Right cardiac atrium (tissue), 5 donors: ENCODE results near the gene KIN. TPM values are rescaled to one million over a fixed set of nuclear protein-coding genes. Genes with fewer than 3 reads are reported as not detected.

ENCODE experiments used
- ATAC-seq, 2 donors: fragments of 200-7000 bp; cut with Tn5 transposase; one replicate each; pipeline versions ENCODE4 v1.8.0 to v1.9.1; 2020; ENCODE audit warnings: moderate library complexity in 2 of 2, mild to moderate bottlenecking in 1 of 2
- DNase-seq, 3 donors: peaks; one replicate each; pipeline ENCODE4 v3.0.0-alpha.2; 2020
- H3K27ac ChIP-seq: one replicate; pipeline ENCODE4 v1.5.1; 2013; ENCODE audit warnings: mild to moderate bottlenecking, low read length, control low read depth, moderate library complexity
- H3K27me3 ChIP-seq: one replicate; pipeline ENCODE4 v1.6.1; 2013; ENCODE audit not compliant: control insufficient read depth, insufficient read depth
- H3K4me1 ChIP-seq: one replicate; pipeline ENCODE4 v1.6.1; 2013; ENCODE audit warnings: low read length; ENCODE audit not compliant: control insufficient read depth, insufficient read depth
- H3K4me3 ChIP-seq: one replicate; pipeline ENCODE4 v1.5.1; 2013; ENCODE audit warnings: low read length, control low read depth
- H3K9me3 ChIP-seq: one replicate; pipeline ENCODE4 v1.6.1; 2013; ENCODE audit warnings: low read length; ENCODE audit not compliant: control insufficient read depth
- WGBS: extraction: QIAGEN DNeasy Blood & Tissue Kit; methylation state at CpG from one replicate; pipeline ENCODE4 v1.1.7; 2013; 5-methylcytosine and 5-hydroxymethylcytosine counted together
- intact Hi-C, 4 donors: fragments of 100-400 bp; cut with DNase I; formaldehyde crosslinking; loops; one replicate each; pipeline versions ENCODE4 v1.11.0 to v1.14.0; 2022 to 2023
- long read RNA-seq, 4 donors: library from polyadenylated mRNA; unstranded; transcript quantifications; one replicate each; pipeline ENCODE4 v2.0.0, GENCODE V29; 2020 to 2021
- polyA plus RNA-seq: library from polyadenylated mRNA; stranded (reverse); fragments of 200-250 nt; gene quantifications from one replicate; pipeline ENCODE4 v1.2.3, GENCODE V29; 2013
- total RNA-seq, 4 donors: library from RNA; stranded (reverse); fragmentation: NEBNext Ultra II Directional; extraction: Animal tissue kit (Norgen Biotek cat#: 25700); gene quantifications; one replicate each; pipeline ENCODE4 v1.2.1, GENCODE V29; 2021
- donor health status: healthy with polysubstance abuse.
- donor health status: DM: no; HTN: yes; CAD: no.
- donor health status: DM: no; HTN: no; CAD: no.
- donor health status: DM: no; HTN: yes; CAD: no; lungs with severe emphysema.
- donor health status: DM: yes; HTN: yes; CAD: no.

The KIN gene, protein sequence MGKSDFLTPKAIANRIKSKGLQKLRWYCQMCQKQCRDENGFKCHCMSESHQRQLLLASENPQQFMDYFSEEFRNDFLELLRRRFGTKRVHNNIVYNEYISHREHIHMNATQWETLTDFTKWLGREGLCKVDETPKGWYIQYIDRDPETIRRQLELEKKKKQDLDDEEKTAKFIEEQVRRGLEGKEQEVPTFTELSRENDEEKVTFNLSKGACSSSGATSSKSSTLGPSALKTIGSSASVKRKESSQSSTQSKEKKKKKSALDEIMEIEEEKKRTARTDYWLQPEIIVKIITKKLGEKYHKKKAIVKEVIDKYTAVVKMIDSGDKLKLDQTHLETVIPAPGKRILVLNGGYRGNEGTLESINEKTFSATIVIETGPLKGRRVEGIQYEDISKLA
- total RNA-seq (1 to 10 TPM; 7.9 to 9.9 (median 8.8) TPM), polyA plus RNA-seq (7.1 TPM)
- long read RNA-seq, donor 1, full-length matches to known transcripts = 3 of 6 reads
- long read RNA-seq, donor 1, partial matches to known transcripts = 2 of 6 reads
- long read RNA-seq, donor 1, other reads (novel, unspliced or antisense) = 1 of 6 reads
- long read RNA-seq, donor 2, full-length matches to known transcripts = 4 of 7 reads
- long read RNA-seq, donor 2, partial matches to known transcripts = 3 of 7 reads
- long read RNA-seq, donor 2, other reads (novel, unspliced or antisense) = 0 of 7 reads
- long read RNA-seq, donor 3, full-length matches to known transcripts = 7 of 10 reads
- long read RNA-seq, donor 3, partial matches to known transcripts = 3 of 10 reads
- long read RNA-seq, donor 3, other reads (novel, unspliced or antisense) = 0 of 10 reads
- long read RNA-seq, donor 4, full-length matches to known transcripts = 7 of 8 reads
- long read RNA-seq, donor 4, partial matches to known transcripts = 0 of 8 reads
- long read RNA-seq, donor 4, other reads (novel, unspliced or antisense) = 1 of 8 reads

DNA sequence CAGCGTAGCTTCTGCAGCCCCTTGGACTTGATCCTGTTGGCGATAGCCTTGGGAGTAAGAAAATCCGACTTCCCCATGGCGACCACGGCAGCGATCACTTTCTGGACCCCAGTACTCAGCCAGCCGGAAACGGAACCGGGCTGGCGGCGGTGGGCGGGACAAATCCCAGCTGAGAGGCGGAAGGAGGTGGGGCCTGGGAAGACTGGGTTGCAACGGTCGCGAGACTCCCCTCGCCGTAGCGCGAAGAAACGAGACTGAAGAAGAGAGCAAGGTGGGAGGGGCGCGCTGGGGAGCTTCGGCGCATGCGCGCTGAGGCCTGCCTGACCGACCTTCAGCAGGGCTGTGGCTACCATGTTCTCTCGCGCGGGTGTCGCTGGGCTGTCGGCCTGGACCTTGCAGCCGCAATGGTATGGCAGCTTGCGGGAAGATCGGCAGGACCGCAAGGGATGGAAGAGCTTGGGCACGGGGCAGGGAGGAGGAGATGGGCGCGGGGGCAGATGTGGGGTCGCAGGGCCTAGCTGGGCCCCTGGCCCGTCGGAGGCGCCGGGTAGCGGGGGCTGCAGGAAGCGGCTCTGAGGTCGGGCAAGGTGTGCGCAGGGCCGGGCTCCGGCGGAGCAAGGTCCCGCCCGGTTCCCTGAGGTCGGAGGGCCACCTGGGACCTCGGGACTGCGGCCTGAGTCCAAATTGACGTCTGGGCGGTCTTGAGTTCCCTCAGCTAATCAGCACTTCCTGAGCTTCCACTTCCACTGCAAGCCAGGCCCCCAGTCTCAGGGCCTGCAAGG, at the start of gene KIN, which contains the start of gene ATP5F1C:
KIN (minus strand) TSS at position 137 of the 782 bp plus-strand sequence; CDS start at position 77, 60 bp downstream.
ATP5F1C (plus strand) TSS at position 321 of the 782 bp plus-strand sequence; CDS start at position 352, 31 bp downstream.
- whole genome bisulfite sequencing = under 1% methylated on average over 59 of the region's 59 CpGs
- peaks cover 6% of the 10 kb centered on the region for H3K4me1 ChIP-seq
- H3K9me3 ChIP-seq = no peaks in the 10 kb centered on the region
- peak within 1 kb of the TSS; percentile 85 for H3K4me3 ChIP-seq
- peak; percentile 98 to 99 (median 99) for DNase-seq
- H3K27ac ChIP-seq = peak within 1 kb of the TSS; percentile 96
- no peaks in the 10 kb centered on the region for H3K27me3 ChIP-seq
- intact Hi-C loops = no loop called here
- ATAC-seq = peak; percentile 99

DNA sequence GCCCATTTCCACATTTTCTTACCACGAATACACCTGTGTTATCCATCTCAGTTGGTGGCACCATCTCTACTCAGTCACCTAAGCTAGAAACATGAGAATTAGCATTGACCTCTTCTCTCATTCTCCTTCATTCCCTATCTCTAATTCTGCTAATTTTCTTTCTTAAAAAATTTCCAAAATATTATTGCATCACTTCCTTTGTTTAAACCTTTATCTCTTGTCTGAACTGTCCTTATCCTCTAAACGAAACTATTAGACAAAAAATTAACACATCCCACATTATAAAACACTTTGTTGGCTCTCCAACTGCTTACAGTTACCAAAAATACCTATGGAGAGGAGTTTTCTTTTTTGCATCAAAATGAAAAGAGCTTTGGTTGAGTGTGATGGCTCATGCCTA, 48.8 kb upstream of the KIN start:
- Histone ChIP-seq H3K4me3 (no peak overlapping the region), H3K4me1 (no peaks in the 10 kb centered on the region), H3K9me3 (no peaks in the 10 kb centered on the region), H3K27ac (no peak overlapping the region), H3K27me3 (no peaks in the 10 kb centered on the region)
- WGBS = 79% methylated on average over 2 of the region's 2 CpGs
- DNase-seq = no peak
- ATAC-seq = no peak
- intact Hi-C loops = no loop called here

DNA sequence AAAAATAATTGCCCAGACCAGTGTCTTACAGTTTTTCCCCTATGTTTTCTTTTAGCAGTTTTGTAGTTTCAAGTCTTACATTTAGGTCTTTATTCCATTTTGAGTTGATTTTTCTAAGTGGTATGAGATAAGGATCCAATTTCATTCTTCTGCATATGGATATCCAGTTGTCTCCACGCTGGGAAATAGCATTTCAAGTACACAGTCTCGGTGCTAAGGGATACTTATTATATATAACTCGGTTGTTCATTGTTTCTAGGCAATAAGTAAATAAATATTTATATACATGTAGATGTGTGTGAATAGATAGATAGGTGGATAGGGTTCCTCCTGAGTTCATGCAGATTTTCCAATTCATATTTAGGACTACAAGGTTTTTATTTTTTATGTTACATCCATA, 46.5 kb upstream of the KIN start:
- WGBS = 93% methylated on average over 3 of the region's 3 CpGs
- no peak for ATAC-seq
- Histone ChIP-seq H3K9me3 (no peaks in the 10 kb centered on the region), H3K27me3 (no peaks in the 10 kb centered on the region), H3K4me1 (no peaks in the 10 kb centered on the region), H3K27ac (no peak overlapping the region), H3K4me3 (no peak overlapping the region)
- intact Hi-C loops = no loop called here
- DNase-seq = no peak

DNA sequence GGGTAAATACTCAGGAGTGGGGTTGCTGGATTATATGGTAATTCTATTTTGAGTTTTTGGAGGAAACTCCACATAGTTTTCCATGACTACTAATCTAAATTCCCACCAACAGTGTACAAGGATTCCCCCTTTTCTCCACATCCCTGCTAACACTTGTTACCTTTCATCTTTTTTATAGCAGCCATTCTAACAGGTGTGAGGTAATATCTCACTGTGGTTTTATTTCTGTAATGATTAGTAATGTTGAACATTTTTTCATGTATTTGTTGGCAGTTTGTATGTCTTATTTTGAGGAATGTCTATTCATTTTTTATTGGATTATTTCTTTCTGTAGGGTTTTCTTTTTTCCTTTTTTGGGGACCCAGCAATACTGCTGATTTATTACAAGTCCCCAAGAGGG, 45.4 kb upstream of the KIN start:
- no peak overlapping the region for H3K27ac ChIP-seq
- intact Hi-C loops = no loop called here
- DNase-seq (no peak), ATAC-seq (no peak)
- H3K4me1 ChIP-seq = no peaks in the 10 kb centered on the region
- no peak overlapping the region for H3K4me3 ChIP-seq
- no peaks in the 10 kb centered on the region for H3K9me3 ChIP-seq
- H3K27me3 ChIP-seq = no peaks in the 10 kb centered on the region

DNA sequence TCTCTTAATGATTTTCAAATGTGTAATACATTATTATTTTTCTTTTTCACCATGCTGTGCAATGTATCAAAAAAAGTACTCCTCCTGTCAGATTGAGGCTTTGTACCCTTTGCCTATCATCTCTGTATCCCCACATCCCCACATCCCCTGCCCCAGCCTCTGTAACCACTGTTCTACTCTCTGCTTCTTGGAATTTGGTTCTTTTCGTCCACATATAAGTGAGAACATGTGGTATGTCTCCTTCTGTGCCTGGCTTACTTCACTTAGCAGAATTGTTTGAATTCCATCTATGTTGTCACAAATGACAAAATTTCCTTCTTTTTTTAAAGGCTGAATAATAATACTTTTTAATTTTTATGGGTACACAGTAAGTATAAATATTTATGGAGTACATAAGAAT, 44.3 kb upstream of the KIN start:
- WGBS = 69% methylated on average over 1 of the region's 1 CpG
- H3K27me3 ChIP-seq = no peaks in the 10 kb centered on the region
- no peak overlapping the region for H3K27ac ChIP-seq
- H3K4me3 ChIP-seq = no peak overlapping the region
- DNase-seq = no peak
- no peak for ATAC-seq
- H3K9me3 ChIP-seq = no peaks in the 10 kb centered on the region
- H3K4me1 ChIP-seq = no peaks in the 10 kb centered on the region
- intact Hi-C loops = no loop called here

DNA sequence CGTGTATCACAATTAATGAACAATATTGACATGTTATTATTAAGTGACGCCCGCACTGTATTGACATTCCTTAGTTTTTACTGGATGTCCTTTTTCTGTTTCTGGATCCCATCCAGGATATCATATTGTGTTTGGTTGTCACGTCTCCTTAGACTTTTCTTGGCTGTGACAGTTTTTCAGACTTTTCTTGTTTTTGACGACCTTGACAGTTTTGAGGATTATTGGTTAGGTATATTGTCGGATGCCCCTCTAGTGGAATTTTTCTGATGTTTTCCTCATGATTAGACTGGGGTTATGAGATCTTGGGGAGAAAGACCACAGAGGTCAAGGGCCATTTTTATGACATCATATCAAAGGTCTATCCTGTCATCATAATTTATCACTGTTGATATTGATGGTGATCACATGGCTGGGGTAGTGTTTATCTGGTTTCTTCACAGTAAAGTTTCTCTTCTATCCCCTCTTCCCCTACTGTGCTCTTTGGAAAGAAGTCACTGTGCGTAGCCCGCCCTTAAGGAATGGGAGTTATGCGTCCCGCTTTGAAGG, 41.6 kb upstream of the KIN start:
- WGBS = 92% methylated on average over 10 of the region's 10 CpGs
- Histone ChIP-seq H3K4me3 (no peak overlapping the region), H3K27ac (no peak overlapping the region), H3K4me1 (no peaks in the 10 kb centered on the region), H3K9me3 (no peaks in the 10 kb centered on the region), H3K27me3 (no peaks in the 10 kb centered on the region)
- intact Hi-C loops = no loop called here
- DNase-seq (no peak), ATAC-seq (no peak)

DNA sequence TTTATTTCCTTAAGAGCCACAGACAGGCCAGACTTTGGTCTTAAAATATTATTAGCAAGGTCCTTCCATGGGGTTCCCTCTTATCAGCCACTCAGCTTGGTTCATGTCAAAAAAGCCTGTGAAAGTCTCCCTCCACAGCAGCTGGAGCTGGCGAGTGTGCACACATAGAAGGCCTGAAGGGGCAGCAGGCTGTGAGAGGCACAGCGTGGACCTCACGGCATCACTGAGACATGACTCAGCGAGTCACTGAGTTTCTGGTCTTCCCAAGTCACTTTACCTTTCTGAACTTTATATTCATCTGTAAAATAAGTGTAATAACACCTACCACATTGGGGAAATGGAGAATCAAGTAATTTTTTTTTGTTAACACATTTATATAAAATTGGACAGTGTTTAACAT, 39.2 kb upstream of the KIN start:
- H3K9me3 ChIP-seq = no peaks in the 10 kb centered on the region
- intact Hi-C loops = no loop called here
- no peaks in the 10 kb centered on the region for H3K27me3 ChIP-seq
- ATAC-seq = peak in 1 of 2 donors; percentile 48
- no peak overlapping the region for H3K4me3 ChIP-seq
- H3K4me1 ChIP-seq = no peaks in the 10 kb centered on the region
- WGBS = 73% methylated on average over 4 of the region's 4 CpGs
- no peak overlapping the region for H3K27ac ChIP-seq
- no peak for DNase-seq

DNA sequence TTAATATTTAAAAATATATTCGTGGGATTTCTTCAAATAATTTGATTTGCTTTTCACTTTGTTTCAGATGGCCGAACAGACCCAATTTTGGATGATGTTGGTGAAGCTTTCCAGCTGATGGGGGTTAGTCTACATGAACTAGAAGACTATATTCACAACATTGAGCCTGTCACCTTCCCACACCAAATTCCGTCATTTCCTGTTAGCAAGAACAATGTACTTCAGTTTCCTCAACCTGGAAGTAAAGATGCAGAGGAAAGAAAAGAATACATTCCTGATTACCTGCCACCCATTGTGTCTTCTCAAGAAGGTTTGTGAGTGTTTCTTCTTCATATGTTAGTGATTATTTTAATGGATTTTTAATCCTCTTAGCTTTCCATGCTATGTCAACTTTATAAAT, 36.5 kb upstream of the KIN start:
- ATAC-seq = no peak

DNA sequence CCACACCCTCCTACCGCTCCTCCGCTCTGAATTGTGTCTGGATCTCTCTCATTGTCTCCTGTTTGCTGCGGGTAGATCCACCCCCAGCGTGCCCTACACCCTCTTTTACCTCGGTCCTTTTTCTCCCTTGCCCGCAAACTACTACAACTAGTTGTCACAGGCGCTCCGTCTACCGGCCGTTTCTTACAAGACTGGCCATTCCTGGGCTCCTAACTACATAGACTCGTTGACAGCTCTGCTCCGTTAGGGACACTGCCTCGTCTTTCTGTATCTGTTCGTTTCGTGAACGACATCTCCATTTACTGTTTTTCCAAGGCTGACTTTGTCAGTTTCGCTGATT, 31.3 kb upstream of the KIN start:
- intact Hi-C loops = no loop called here
- Histone ChIP-seq H3K27me3 (no peaks in the 10 kb centered on the region), H3K9me3 (no peaks in the 10 kb centered on the region), H3K27ac (no peak overlapping the region), H3K4me1 (no peaks in the 10 kb centered on the region), H3K4me3 (peak overlapping the region; percentile 82)
- WGBS = under 1% methylated on average over 17 of the region's 17 CpGs
- ATAC-seq (peak; percentile 62 to 69), DNase-seq (peak in 2 of 3 donors; percentile 16 to 74)

More for the DNA sequence above, 36.5 kb upstream of the KIN start:
- WGBS = 84% methylated on average over 3 of the region's 3 CpGs
- no peak overlapping the region for H3K4me3 ChIP-seq
- no peak overlapping the region for H3K27ac ChIP-seq
- intact Hi-C loops = no loop called here
- H3K4me1 ChIP-seq = no peaks in the 10 kb centered on the region
- H3K27me3 ChIP-seq = no peaks in the 10 kb centered on the region
- no peaks in the 10 kb centered on the region for H3K9me3 ChIP-seq
- no peak for DNase-seq

DNA sequence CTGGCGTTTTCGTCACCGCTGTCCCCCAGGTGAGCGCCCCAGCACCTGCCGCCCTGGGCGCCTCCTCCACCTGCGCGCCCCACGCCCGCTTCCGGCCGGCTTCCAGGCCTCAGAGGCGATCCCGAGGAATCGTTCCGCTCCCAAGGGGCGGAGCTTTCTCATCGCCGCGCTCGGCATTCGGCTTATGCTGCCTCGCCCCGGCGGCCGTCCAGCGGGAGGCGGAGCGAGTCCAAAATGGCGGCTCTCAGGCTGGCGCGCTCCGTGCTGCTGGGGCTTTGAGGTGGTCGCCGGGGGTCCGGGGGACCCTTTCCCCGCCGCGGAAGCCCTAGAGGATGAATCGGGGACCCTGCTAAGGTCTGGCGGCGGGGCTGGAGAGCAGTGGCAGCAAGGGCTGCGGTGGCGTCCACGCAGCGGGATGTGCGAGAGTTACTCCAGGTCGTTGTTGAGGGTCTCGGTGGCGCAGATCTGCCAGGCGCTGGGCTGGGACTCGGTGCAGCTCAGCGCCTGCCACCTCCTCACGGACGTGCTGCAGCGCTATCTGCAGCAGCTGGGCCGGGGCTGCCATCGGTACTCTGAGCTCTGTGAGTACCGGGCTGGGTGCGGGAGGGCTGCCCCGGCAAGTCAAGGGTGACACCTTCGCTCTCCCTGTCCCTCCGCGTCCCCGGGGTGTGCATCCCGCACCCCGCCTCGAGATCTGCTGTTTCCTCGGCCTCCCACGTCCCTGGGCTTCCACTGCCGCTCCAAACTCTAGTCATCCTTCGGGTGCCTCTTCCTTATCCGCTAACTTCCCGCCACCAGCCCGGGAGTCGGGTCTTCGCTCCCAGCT, 30.7 kb upstream of the KIN start, which contains the start of gene TAF3:
TAF3 (plus strand) TSS at position 211 of the 826 bp plus-strand sequence; CDS start at position 416, 205 bp downstream.
- no peaks in the 10 kb centered on the region for H3K9me3 ChIP-seq
- peak within 1 kb of the TSS; percentile 82 for H3K4me3 ChIP-seq
- WGBS = under 1% methylated on average over 77 of the region's 77 CpGs
- intact Hi-C loops = no loop called here
- H3K27ac ChIP-seq = peak within 1 kb of the TSS; percentile 49
- DNase-seq = peak; percentile 93 to 97 (median 96)
- H3K27me3 ChIP-seq = no peaks in the 10 kb centered on the region
- ATAC-seq = peak; percentile 91 to 95
- no peaks in the 10 kb centered on the region for H3K4me1 ChIP-seq
